H1 (cell line): ENCODE measurements around the gene KCNMA1. TPM values are rescaled to one million over a fixed set of nuclear protein-coding genes. Genes with fewer than 3 reads are reported as not detected.

Experiments used
- GABPA ChIP-seq: IDR thresholded peaks from 2 replicates; pipeline ENCODE4 v1.6.1; 2011; ENCODE audit warnings: mild to moderate bottlenecking, low read length, moderate library complexity, borderline replicate concordance; ENCODE audit not compliant: insufficient read depth
- KDM5A ChIP-seq: fragments of 200-600 bp; IDR thresholded peaks from 2 replicates; pipeline ENCODE4 v1.7.1; 2012; ENCODE audit warnings: mild to moderate bottlenecking, low read length, inconsistent platforms, mixed read lengths
- RXRA ChIP-seq: IDR thresholded peaks from 2 replicates; pipeline ENCODE4 v1.6.1; 2011; ENCODE audit warnings: low read depth, mild to moderate bottlenecking, low read length, moderate library complexity; ENCODE audit not compliant: insufficient read depth
- polyA plus RNA-seq, 7 experiments: library from polyadenylated mRNA; depleted of rRNA in 3 of 7; stranded (reverse) in 5 of 7; unstranded in 2 of 7; fragments of >200 nt in 5 of 7; fragments of 200-250 nt in 2 of 7; gene quantifications; 1 replicate in 5 of 7; 2 replicates in 1 of 7; 4 replicates in 1 of 7; pipeline versions ENCODE4 v1.2.1 to v1.2.3, GENCODE V29; 2011 to 2013; ENCODE audit warnings: missing spikeins in 2 of 7, mixed read lengths in 2 of 7
- total RNA-seq: library from RNA; stranded (reverse); fragmentation: NEBNext Ultra II Directional; extraction: Animal tissue kit (Norgen Biotek cat#: 25700); gene quantifications from 2 replicates; pipeline ENCODE4 v1.2.1, GENCODE V29; 2021

KCNMA1 gene
- total and polyA plus RNA-seq, 2 of the 8 experiments (the other 6 are each of a cell fraction or from before 2014, with no cell fraction given), result 10.2 to 11.1 TPM

- no peak for TF ChIP-seq KDM5A
- no peak for TF ChIP-seq RXRA
- no peak for TF ChIP-seq GABPA
These were observed 221.1 kb downstream of the KCNMA1 start (continued) for GRCh38 chr10:77416311-77417135.
